ENCODE results near the gene ABCC8. TPM values are rescaled to one million over a fixed set of nuclear protein-coding genes. Genes with fewer than 3 reads are reported as not detected.

Gene ABCC8
- total and polyA plus RNA-seq, 2 experiments from 2014 or later: 2.0 to 3.4 TPM

DNA sequence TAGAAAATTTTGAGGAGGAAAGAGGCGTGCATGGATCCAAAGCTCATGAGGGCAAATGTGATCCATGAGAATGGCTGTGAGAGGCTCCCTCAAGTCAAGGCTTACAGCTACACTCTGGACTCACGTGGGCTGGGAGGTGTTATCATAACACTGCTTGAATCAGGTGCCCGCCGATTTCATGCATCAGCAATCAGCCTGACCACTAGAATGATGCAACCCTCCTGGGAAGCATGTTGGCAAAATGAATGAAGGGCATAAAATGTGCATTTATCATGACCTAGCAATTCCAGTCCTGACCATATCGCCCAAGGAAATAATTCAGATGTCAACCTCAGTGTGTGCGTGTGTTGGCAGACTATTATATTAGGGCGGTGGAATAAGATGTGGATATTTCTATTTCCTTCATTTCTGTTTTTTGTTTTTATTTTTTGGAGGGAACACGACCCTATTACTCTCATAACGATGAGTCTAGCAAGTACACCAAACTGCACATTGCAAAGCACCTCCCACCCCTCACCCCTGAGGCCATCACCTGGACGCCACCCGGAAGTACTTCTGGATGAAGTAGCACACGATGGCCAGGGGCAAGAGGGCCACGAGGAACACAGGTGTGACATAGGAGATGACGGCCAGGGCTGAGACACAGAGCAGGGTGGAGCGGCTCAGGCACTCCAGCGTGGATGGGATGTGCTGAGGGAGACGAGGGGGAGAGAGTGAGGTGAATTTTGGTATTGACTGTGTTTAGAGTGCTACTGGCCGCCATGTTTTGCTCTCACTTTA is 72.5 kb downstream of the ABCC8 start (continued):
- TF ChIP-seq, protein P1, sequence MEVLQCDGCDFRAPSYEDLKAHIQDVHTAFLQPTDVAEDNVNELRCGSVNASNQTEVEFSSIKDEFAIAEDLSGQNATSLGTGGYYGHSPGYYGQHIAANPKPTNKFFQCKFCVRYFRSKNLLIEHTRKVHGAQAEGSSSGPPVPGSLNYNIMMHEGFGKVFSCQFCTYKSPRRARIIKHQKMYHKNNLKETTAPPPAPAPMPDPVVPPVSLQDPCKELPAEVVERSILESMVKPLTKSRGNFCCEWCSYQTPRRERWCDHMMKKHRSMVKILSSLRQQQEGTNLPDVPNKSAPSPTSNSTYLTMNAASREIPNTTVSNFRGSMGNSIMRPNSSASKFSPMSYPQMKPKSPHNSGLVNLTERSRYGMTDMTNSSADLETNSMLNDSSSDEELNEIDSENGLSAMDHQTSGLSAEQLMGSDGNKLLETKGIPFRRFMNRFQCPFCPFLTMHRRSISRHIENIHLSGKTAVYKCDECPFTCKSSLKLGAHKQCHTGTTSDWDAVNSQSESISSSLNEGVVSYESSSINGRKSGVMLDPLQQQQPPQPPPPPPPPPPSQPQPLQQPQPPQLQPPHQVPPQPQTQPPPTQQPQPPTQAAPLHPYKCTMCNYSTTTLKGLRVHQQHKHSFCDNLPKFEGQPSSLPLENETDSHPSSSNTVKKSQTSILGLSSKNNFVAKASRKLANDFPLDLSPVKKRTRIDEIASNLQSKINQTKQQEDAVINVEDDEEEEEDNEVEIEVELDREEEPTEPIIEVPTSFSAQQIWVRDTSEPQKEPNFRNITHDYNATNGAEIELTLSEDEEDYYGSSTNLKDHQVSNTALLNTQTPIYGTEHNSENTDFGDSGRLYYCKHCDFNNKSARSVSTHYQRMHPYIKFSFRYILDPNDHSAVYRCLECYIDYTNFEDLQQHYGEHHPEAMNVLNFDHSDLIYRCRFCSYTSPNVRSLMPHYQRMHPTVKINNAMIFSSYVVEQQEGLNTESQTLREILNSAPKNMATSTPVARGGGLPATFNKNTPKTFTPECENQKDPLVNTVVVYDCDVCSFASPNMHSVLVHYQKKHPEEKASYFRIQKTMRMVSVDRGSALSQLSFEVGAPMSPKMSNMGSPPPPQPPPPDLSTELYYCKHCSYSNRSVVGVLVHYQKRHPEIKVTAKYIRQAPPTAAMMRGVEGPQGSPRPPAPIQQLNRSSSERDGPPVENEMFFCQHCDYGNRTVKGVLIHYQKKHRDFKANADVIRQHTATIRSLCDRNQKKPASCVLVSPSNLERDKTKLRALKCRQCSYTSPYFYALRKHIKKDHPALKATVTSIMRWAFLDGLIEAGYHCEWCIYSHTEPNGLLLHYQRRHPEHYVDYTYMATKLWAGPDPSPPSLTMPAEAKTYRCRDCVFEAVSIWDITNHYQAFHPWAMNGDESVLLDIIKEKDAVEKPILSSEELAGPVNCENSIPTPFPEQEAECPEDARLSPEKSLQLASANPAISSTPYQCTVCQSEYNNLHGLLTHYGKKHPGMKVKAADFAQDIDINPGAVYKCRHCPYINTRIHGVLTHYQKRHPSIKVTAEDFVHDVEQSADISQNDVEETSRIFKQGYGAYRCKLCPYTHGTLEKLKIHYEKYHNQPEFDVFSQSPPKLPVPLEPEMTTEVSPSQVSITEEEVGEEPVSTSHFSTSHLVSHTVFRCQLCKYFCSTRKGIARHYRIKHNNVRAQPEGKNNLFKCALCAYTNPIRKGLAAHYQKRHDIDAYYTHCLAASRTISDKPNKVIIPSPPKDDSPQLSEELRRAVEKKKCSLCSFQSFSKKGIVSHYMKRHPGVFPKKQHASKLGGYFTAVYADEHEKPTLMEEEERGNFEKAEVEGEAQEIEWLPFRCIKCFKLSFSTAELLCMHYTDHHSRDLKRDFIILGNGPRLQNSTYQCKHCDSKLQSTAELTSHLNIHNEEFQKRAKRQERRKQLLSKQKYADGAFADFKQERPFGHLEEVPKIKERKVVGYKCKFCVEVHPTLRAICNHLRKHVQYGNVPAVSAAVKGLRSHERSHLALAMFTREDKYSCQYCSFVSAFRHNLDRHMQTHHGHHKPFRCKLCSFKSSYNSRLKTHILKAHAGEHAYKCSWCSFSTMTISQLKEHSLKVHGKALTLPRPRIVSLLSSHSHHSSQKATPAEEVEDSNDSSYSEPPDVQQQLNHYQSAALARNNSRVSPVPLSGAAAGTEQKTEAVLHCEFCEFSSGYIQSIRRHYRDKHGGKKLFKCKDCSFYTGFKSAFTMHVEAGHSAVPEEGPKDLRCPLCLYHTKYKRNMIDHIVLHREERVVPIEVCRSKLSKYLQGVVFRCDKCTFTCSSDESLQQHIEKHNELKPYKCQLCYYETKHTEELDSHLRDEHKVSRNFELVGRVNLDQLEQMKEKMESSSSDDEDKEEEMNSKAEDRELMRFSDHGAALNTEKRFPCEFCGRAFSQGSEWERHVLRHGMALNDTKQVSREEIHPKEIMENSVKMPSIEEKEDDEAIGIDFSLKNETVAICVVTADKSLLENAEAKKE (CRISPR knock-in tag; IDR thresholded peaks at IDR 0.05): no peak

DNA sequence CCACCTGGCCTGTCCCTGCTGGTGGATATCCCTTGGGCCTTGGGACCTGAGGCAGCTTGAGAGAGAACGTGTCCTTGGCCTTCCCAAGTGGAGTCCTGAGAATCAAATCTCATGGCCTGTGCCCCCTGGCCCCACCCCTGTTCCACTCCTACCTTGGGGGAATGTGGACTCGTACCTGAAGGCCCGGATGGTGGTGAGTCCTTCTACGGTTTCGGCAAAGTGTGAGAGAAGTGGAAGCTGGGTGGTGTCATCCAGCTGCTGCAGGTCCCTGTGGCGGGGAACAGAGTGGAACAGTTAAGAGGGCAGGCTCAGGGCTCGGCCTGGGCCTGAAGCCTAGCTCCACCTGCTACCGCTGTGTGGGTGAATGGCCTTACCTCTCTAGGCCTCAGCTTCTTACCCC is 74.2 kb downstream of the ABCC8 start:
- no peak overlapping the region for H3K27ac Mint-ChIP-seq
- H3K9me2 ChIP-seq (ENCODE audit: insufficient read depth): no peaks in the 10 kb centered on the region
- TF ChIP-seq ZNF331 (CRISPR knock-in tag; IDR thresholded peaks at IDR 0.05; ENCODE audit: low read depth): no peak
- no peak for TF ChIP-seq ZNF114 (CRISPR knock-in tag; IDR thresholded peaks at IDR 0.05)
- TF ChIP-seq EZH2phosphoT487 (IDR thresholded peaks at IDR 0.05; ENCODE audit: unreplicated experiment): no peak
- TF ChIP-seq REST (IDR thresholded peaks at IDR 0.05; ENCODE audit: unreplicated experiment): no peak
- TF ChIP-seq CTCF (conservative IDR thresholded peaks at IDR 0.05; ENCODE audit: low read depth in 2 of 2): no peak
- no peak for TF ChIP-seq EZH2 (IDR thresholded peaks at IDR 0.05; ENCODE audit: low read depth, unreplicated experiment)
- H3K27ac ChIP-seq (ENCODE audit: low read depth): no peak overlapping the region
- H3K4me3 Mint-ChIP-seq: no peak overlapping the region
- H3K79me2 ChIP-seq (replicated peaks; ENCODE audit: insufficient read depth): no peaks in the 10 kb centered on the region
- H3K27me3 Mint-ChIP-seq (ENCODE audit: insufficient read depth, low read depth, poor library complexity): peaks cover 4% of the 10 kb centered on the region
- H3K4me1 ChIP-seq (ENCODE audit: insufficient read depth): no peaks in the 10 kb centered on the region
- DNase-seq (ENCODE audit: low spot score): no peak
- H3K36me3 ChIP-seq (ENCODE audit: insufficient read depth): no peaks in the 10 kb centered on the region
- H4K20me1 ChIP-seq (replicated peaks; ENCODE audit: insufficient read depth): no peaks in the 10 kb centered on the region
- no peak overlapping the region for H2AFZ ChIP-seq
- H3K4me2 ChIP-seq: no peak overlapping the region
- ATAC-seq: no peak
- no peak overlapping the region for H3K4me3 ChIP-seq
- no peaks in the 10 kb centered on the region for H3K27me3 ChIP-seq (ENCODE audit: insufficient read depth)
- peaks cover 7% of the 10 kb centered on the region; the same call in 1 of the 3 replicates for H3K4me1 Mint-ChIP-seq
- no peaks in the 10 kb centered on the region for H3F3A ChIP-seq (replicated peaks; ENCODE audit: low read depth)
- H3K9me3 Mint-ChIP-seq: no peaks in the 10 kb centered on the region
- H3K36me3 Mint-ChIP-seq (ENCODE audit: low read depth): no peaks in the 10 kb centered on the region
